Measurements from ENCODE around the gene NT5M. TPM values are rescaled to one million over a fixed set of nuclear protein-coding genes. Genes with fewer than 3 reads are reported as not detected.
"Not testable (repeated sequence)": the region's sequence is repeated elsewhere in the genome, so short reads cannot be mapped to it uniquely, and the experiment has no call there.

Gene NT5M
- polyA plus RNA-seq, 1 donor = 3.1 TPM

DNA sequence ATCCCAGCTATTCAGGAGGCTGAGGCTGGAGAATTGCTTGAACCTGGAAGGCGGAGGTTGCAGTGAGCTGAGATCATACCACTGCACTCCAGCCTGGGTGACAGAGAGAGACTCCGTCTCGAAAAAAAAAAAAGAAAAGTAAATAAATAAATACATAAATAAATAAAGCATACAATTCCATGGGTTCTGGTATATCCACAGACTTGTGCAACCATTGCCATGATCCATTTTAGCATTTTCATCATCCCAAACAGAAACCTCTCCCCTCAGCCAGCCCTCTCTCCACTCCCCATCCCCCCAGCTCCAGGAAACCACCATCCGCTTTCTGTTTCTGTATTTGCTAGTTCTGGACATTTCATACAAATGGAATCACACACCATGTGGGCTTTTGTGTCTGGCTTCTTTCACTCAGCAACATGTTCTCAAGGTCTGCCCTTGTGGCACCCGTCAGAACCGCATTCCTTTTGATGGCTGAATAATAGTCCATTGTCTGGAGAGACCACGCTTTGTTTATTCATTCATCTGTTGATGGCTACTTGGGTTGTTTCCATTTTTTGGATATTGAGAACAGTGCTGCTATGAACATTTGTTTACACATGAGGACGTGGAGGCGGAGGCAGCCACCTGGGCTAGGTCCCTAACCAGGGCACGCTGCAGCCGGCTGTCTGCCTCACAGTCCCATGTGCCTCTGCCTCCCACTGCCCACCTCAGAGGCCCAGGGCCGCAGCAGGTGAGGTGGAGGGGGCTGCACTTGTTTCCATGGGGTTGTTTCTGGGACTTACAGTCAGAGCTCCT lies 76.2 kb downstream of the NT5M start:
- WGBS (ENCODE audit: insufficient coverage, low lambda C conversion rate) = 100% methylated on average over 2 of the region's 12 CpGs
- Histone ChIP-seq H3K27ac (ENCODE audit: low read length) (no peak overlapping the region), H3K4me3 (ENCODE audit: low read length) (no peak overlapping the region), H3K27me3 (ENCODE audit: control insufficient read depth, insufficient read depth, low read length) (peaks cover 22% of the 10 kb centered on the region), H3K4me1 (ENCODE audit: control insufficient read depth, insufficient read depth, low read length) (no peaks in the 10 kb centered on the region), H3K9me3 (ENCODE audit: control insufficient read depth, low read depth, low read length) (no peaks in the 10 kb centered on the region), H3K36me3 (ENCODE audit: control insufficient read depth, insufficient read depth, low read length) (no peaks in the 10 kb centered on the region)
- no peak for DNase-seq

GRCh38 chr17:17380145-17380925 lies 77.2 kb downstream of the NT5M start:
- no CpG with 5 or more reads among the region's 18 CpGs for WGBS (ENCODE audit: insufficient coverage, low lambda C conversion rate)

GRCh38 chr17:17381446-17382064 lies 78.4 kb downstream of the NT5M start:
- H3K36me3 ChIP-seq (ENCODE audit: control insufficient read depth, insufficient read depth, low read length) = no peaks in the 10 kb centered on the region
- no peak overlapping the region for H3K27ac ChIP-seq (ENCODE audit: low read length)
- peaks cover 22% of the 10 kb centered on the region for H3K27me3 ChIP-seq (ENCODE audit: control insufficient read depth, insufficient read depth, low read length)
- H3K4me3 ChIP-seq (ENCODE audit: low read length) = no peak overlapping the region
- H3K9me3 ChIP-seq (ENCODE audit: control insufficient read depth, low read depth, low read length) = no peaks in the 10 kb centered on the region
- 87% methylated on average over 4 of the region's 6 CpGs for WGBS (ENCODE audit: insufficient coverage, low lambda C conversion rate)
- no peak for DNase-seq
- peaks cover 10% of the 10 kb centered on the region for H3K4me1 ChIP-seq (ENCODE audit: control insufficient read depth, insufficient read depth, low read length)

More at GRCh38 chr17:17380145-17380925, 77.2 kb downstream of the NT5M start:
- DNase-seq = no peak
- peaks cover 22% of the 10 kb centered on the region for H3K27me3 ChIP-seq (ENCODE audit: control insufficient read depth, insufficient read depth, low read length)
- no peak overlapping the region for H3K4me3 ChIP-seq (ENCODE audit: low read length)
- no peaks in the 10 kb centered on the region for H3K36me3 ChIP-seq (ENCODE audit: control insufficient read depth, insufficient read depth, low read length)
- no peaks in the 10 kb centered on the region for H3K4me1 ChIP-seq (ENCODE audit: control insufficient read depth, insufficient read depth, low read length)
- no peaks in the 10 kb centered on the region for H3K9me3 ChIP-seq (ENCODE audit: control insufficient read depth, low read depth, low read length)
- H3K27ac ChIP-seq (ENCODE audit: low read length) = no peak overlapping the region

- H3K9me3 ChIP-seq (ENCODE audit: control insufficient read depth, low read depth, low read length) = no peaks in the 10 kb centered on the region
- H3K4me3 ChIP-seq (ENCODE audit: low read length) = no peak overlapping the region
- peaks cover 22% of the 10 kb centered on the region for H3K27me3 ChIP-seq (ENCODE audit: control insufficient read depth, insufficient read depth, low read length)
- no peak overlapping the region for H3K27ac ChIP-seq (ENCODE audit: low read length)
- no peak for DNase-seq
- no peaks in the 10 kb centered on the region for H3K36me3 ChIP-seq (ENCODE audit: control insufficient read depth, insufficient read depth, low read length)
- WGBS (ENCODE audit: insufficient coverage, low lambda C conversion rate) = 83% methylated on average over 1 of the region's 3 CpGs
- peaks cover 14% of the 10 kb centered on the region for H3K4me1 ChIP-seq (ENCODE audit: control insufficient read depth, insufficient read depth, low read length)
Measured at GRCh38 chr17:17382065-17382459, 78.9 kb downstream of the NT5M start.

- Histone ChIP-seq H3K4me3 (ENCODE audit: low read length) (no peak overlapping the region), H3K36me3 (ENCODE audit: control insufficient read depth, insufficient read depth, low read length) (no peaks in the 10 kb centered on the region), H3K4me1 (ENCODE audit: control insufficient read depth, insufficient read depth, low read length) (peaks cover 23% of the 10 kb centered on the region), H3K27ac (ENCODE audit: low read length) (no peak overlapping the region), H3K27me3 (ENCODE audit: control insufficient read depth, insufficient read depth, low read length) (peaks cover 22% of the 10 kb centered on the region), H3K9me3 (ENCODE audit: control insufficient read depth, low read depth, low read length) (no peaks in the 10 kb centered on the region)
- DNase-seq = no peak
- 89% methylated on average over 3 of the region's 6 CpGs for WGBS (ENCODE audit: insufficient coverage, low lambda C conversion rate)
Measured at GRCh38 chr17:17382971-17383370, 79.8 kb downstream of the NT5M start.

DNA sequence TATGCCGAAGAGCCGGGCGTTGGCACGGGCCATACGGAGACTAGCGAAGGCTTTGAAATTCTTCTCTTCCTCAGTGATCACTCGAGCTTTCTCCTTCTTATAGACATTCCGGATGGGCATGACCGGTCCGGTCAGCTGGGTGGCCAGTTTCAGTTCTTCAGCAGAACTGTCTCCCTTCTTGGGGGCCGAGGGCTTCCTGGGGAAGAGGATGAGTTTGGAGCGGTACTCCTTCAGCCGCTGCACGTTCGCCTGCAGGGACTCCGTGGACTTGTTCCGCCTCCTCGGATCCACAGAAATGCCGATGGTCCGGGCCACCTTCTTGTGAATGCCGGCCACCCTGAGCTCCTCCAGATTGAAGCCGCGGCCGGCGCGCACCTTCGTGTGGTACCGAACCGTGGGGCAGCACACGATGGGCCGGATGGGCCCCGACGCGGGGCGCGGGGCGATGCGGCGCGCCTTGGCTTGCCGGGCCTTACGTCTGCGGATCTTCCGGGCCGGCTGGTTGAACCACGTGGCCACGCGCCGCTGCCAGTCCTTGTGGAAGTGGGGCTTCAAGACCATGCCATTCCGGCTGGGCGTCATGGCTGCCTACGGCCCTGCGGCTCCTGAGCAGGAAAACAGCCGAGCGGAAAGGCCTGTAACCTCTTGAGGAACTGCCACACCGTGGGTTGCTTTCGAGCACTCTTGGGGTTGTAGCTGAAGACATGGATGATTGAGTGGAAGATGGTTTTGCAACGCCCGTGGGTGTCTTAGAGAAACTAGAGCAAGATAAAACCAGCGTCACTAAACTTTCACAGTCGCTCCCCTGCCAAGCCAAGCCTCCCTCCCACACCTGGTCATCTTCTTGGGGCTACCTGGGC lies 80.5 kb downstream of the NT5M start:
- DNase-seq; H3K9me3 ChIP-seq (ENCODE audit: control insufficient read depth, low read depth, low read length): not testable (repeated sequence)
- no CpG with 5 or more reads among the region's 61 CpGs for WGBS (ENCODE audit: insufficient coverage, low lambda C conversion rate)

GRCh38 chr17:17384291-17384615 lies 81.1 kb downstream of the NT5M start:
- WGBS (ENCODE audit: insufficient coverage, low lambda C conversion rate) = no CpG with 5 or more reads among the region's 6 CpGs
- peaks cover 26% of the 10 kb centered on the region for H3K4me1 ChIP-seq (ENCODE audit: control insufficient read depth, insufficient read depth, low read length)

More for the DNA sequence above, 80.5 kb downstream of the NT5M start:
- Histone ChIP-seq H3K27me3 (ENCODE audit: control insufficient read depth, insufficient read depth, low read length) (peaks cover 22% of the 10 kb centered on the region), H3K4me1 (ENCODE audit: control insufficient read depth, insufficient read depth, low read length) (peaks cover 26% of the 10 kb centered on the region)
- H3K36me3 ChIP-seq (ENCODE audit: control insufficient read depth, insufficient read depth, low read length); H3K27ac ChIP-seq (ENCODE audit: low read length); H3K4me3 ChIP-seq (ENCODE audit: low read length): not testable (repeated sequence)

GRCh38 chr17:17384961-17385360 lies 81.8 kb downstream of the NT5M start:
- H3K27ac ChIP-seq (ENCODE audit: low read length) = no peak overlapping the region
- no peaks in the 10 kb centered on the region for H3K36me3 ChIP-seq (ENCODE audit: control insufficient read depth, insufficient read depth, low read length)
- peaks cover 15% of the 10 kb centered on the region for H3K27me3 ChIP-seq (ENCODE audit: control insufficient read depth, insufficient read depth, low read length)
- H3K4me3 ChIP-seq (ENCODE audit: low read length) = no peak overlapping the region
- no CpG with 5 or more reads among the region's 8 CpGs for WGBS (ENCODE audit: insufficient coverage, low lambda C conversion rate)
- no peak for DNase-seq
- H3K9me3 ChIP-seq (ENCODE audit: control insufficient read depth, low read depth, low read length) = no peaks in the 10 kb centered on the region
- peaks cover 26% of the 10 kb centered on the region for H3K4me1 ChIP-seq (ENCODE audit: control insufficient read depth, insufficient read depth, low read length)

More at GRCh38 chr17:17384291-17384615, 81.1 kb downstream of the NT5M start:
- Histone ChIP-seq H3K9me3 (ENCODE audit: control insufficient read depth, low read depth, low read length) (no peaks in the 10 kb centered on the region), H3K27ac (ENCODE audit: low read length) (no peak overlapping the region), H3K27me3 (ENCODE audit: control insufficient read depth, insufficient read depth, low read length) (peaks cover 22% of the 10 kb centered on the region), H3K4me3 (ENCODE audit: low read length) (no peak overlapping the region), H3K36me3 (ENCODE audit: control insufficient read depth, insufficient read depth, low read length) (no peaks in the 10 kb centered on the region)
- no peak for DNase-seq

DNA sequence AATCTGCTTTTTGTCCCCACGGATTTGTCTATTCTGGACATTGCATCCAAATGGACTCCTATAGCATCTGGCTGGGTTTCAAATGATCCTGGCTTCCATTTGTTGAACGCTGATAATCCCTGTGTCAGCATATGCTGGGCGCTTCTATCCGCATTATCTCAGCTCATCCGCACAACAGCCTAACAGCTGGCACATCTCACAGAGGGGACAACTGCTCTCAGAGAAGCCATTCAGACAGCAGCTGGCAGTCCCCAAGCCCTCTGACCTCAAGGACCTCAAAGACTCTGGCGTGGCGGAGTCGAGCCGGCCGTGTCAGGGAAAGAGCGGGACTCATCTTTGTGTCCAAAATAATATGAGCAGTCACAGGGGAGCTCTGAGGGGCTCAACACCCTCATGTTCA lies 82.3 kb downstream of the NT5M start:
- H3K9me3 ChIP-seq (ENCODE audit: control insufficient read depth, low read depth, low read length) = no peaks in the 10 kb centered on the region
- H3K27ac ChIP-seq (ENCODE audit: low read length) = no peak overlapping the region
- no peaks in the 10 kb centered on the region for H3K36me3 ChIP-seq (ENCODE audit: control insufficient read depth, insufficient read depth, low read length)
- H3K27me3 ChIP-seq (ENCODE audit: control insufficient read depth, insufficient read depth, low read length) = peaks cover 10% of the 10 kb centered on the region
- H3K4me1 ChIP-seq (ENCODE audit: control insufficient read depth, insufficient read depth, low read length) = peaks cover 26% of the 10 kb centered on the region
- DNase-seq = peak in 1 of 2 donors; percentile 18
- no CpG with 5 or more reads among the region's 11 CpGs for whole genome bisulfite sequencing (ENCODE audit: insufficient coverage, low lambda C conversion rate)
- no peak overlapping the region for H3K4me3 ChIP-seq (ENCODE audit: low read length)

All from large intestine (tissue), 3 donors.